ENCODE data around the gene LOX. TPM values are rescaled to one million over a fixed set of nuclear protein-coding genes. Genes with fewer than 3 reads are reported as not detected.

The LOX gene, protein sequence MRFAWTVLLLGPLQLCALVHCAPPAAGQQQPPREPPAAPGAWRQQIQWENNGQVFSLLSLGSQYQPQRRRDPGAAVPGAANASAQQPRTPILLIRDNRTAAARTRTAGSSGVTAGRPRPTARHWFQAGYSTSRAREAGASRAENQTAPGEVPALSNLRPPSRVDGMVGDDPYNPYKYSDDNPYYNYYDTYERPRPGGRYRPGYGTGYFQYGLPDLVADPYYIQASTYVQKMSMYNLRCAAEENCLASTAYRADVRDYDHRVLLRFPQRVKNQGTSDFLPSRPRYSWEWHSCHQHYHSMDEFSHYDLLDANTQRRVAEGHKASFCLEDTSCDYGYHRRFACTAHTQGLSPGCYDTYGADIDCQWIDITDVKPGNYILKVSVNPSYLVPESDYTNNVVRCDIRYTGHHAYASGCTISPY
- total RNA-seq: 41.8 and 67.1 TPM in 2 replicates

DNA sequence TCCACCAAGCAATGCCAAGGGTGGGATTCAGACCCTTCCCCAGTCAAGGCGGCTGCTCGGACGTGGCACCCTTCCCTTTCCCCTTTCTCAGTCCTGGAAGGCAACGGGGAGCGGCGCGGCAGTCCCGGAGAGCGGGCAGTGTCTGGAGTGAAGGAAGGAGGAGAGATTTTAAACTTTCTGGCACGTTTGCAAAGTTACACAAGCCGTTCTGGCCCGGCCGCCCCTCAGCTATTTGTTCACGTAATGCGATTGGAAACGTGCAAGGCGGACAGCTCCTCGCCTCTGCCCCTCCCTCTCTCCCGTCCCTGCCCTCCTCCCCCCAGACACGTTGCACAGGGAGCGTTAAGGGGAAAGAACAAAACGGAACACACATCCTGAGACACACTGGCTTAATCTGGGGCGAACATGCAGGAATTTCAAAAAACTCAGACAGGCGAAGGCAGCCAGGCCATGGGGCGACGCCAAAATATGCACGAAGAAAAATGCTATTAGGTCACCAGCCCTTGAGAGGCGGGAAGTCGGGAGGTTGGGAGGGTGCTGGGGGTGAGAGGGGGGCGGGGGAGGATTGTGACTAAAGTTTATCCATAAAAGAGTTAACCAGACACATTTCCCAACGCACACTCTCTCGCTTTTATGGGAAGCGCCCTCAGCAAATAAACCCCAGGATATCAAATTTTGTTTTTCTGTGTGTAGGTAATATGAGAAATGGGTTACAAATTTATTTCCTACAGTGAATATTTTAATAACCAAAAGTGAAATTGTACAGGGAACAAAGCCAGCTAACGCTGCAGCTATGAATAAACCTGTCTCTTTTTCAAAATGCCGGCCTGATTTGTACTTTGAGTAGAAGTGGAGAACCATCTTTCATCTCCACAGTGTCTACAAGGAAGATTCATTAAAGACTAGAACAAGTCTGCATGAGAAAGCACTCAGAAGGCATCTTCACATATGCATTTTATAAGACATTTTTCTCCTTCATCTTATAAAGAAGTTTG lies at the start of gene LOX:
LOX (minus strand) TSS at position 144 of the 995 bp plus-strand sequence. CDS start 274 bp downstream, outside the sequence.

Other genes starting within 250 kb of the LOX start
- not detected in 2 replicates for gene FTMT, start 226.4 kb downstream of the LOX start, total RNA-seq
- gene SRFBP1, start 116.3 kb downstream of the LOX start, total RNA-seq: 17.3 and 27.5 TPM in 2 replicates
- under 0.01 and 0.19 TPM in 2 replicates for gene ZNF474, start 51.3 kb upstream of the LOX start, total RNA-seq
- gene SNCAIP, start 234.0 kb upstream of the LOX start, total RNA-seq: 23.5 and 37.4 TPM in 2 replicates

Data from vein endothelial cell (primary cell).